ENCODE results near the gene SUPT4H1.
"Not testable (repeated sequence)": the region's sequence is repeated elsewhere in the genome, so short reads cannot be mapped to it uniquely, and the experiment has no call there.

The SUPT4H1 gene
- total RNA-seq = 0 to 0.69 (median 0.52) reads per million in 3 donors

- Histone ChIP-seq H3K36me3 (ENCODE audit: control insufficient read depth, insufficient read depth, low read length) (peaks cover 30% of the 10 kb centered on the region), H3K27me3 (replicated peaks; ENCODE audit: control insufficient read depth, insufficient read depth, low read length, poor library complexity, severe bottlenecking) (no peaks in the 10 kb centered on the region), H3K4me1 (ENCODE audit: control insufficient read depth, insufficient read depth, low read length, poor library complexity, severe bottlenecking) (peaks cover 19% of the 10 kb centered on the region), H3K9me3 (ENCODE audit: control insufficient read depth, low read length) (no peaks in the 10 kb centered on the region), H3K27ac (ENCODE audit: insufficient read depth, low read length, poor library complexity, severe bottlenecking) (peak within 1 kb of the TSS; percentile 91), H3K4me3 (ENCODE audit: insufficient read depth, low read depth, low read length, poor library complexity, severe bottlenecking) (peak within 1 kb of the TSS; percentile 85)
- peak; percentile 86 to 90 (median 89) for DNase-seq
Observed at GRCh38 chr17:58351831-58352595, at the start of gene SUPT4H1. Gene SUPT4H1 (minus strand): TSS chr17:58352201. CDS start chr17:58352135, 66 bp downstream.

- H3K4me1 ChIP-seq (ENCODE audit: control insufficient read depth, insufficient read depth, low read length, poor library complexity, severe bottlenecking) = no peaks in the 10 kb centered on the region
Observed at GRCh38 chr17:58401287-58401686, 49.3 kb upstream of the SUPT4H1 start.

GRCh38 chr17:58400826-58401225 is 48.8 kb upstream of the SUPT4H1 start:
- DNase-seq = no peak
- no peaks in the 10 kb centered on the region for H3K27me3 ChIP-seq (replicated peaks; ENCODE audit: control insufficient read depth, insufficient read depth, low read length, poor library complexity, severe bottlenecking)
- no peaks in the 10 kb centered on the region for H3K4me1 ChIP-seq (ENCODE audit: control insufficient read depth, insufficient read depth, low read length, poor library complexity, severe bottlenecking)
- H3K27ac ChIP-seq (ENCODE audit: insufficient read depth, low read length, poor library complexity, severe bottlenecking) = no peak overlapping the region
- no peaks in the 10 kb centered on the region for H3K36me3 ChIP-seq (ENCODE audit: control insufficient read depth, insufficient read depth, low read length)
- no peak overlapping the region for H3K4me3 ChIP-seq (ENCODE audit: insufficient read depth, low read depth, low read length, poor library complexity, severe bottlenecking)
- no peaks in the 10 kb centered on the region for H3K9me3 ChIP-seq (ENCODE audit: control insufficient read depth, low read length)

More at GRCh38 chr17:58401287-58401686, 49.3 kb upstream of the SUPT4H1 start:
- DNase-seq = no peak
- Histone ChIP-seq H3K27ac (ENCODE audit: insufficient read depth, low read length, poor library complexity, severe bottlenecking) (no peak overlapping the region), H3K27me3 (replicated peaks; ENCODE audit: control insufficient read depth, insufficient read depth, low read length, poor library complexity, severe bottlenecking) (no peaks in the 10 kb centered on the region), H3K9me3 (ENCODE audit: control insufficient read depth, low read length) (no peaks in the 10 kb centered on the region), H3K4me3 (ENCODE audit: insufficient read depth, low read depth, low read length, poor library complexity, severe bottlenecking) (no peak overlapping the region), H3K36me3 (ENCODE audit: control insufficient read depth, insufficient read depth, low read length) (no peaks in the 10 kb centered on the region)

GRCh38 chr17:58399974-58400373 is 48.0 kb upstream of the SUPT4H1 start:
- Histone ChIP-seq H3K27me3 (replicated peaks; ENCODE audit: control insufficient read depth, insufficient read depth, low read length, poor library complexity, severe bottlenecking) (no peaks in the 10 kb centered on the region), H3K27ac (ENCODE audit: insufficient read depth, low read length, poor library complexity, severe bottlenecking) (no peak overlapping the region), H3K4me3 (ENCODE audit: insufficient read depth, low read depth, low read length, poor library complexity, severe bottlenecking) (no peak overlapping the region), H3K36me3 (ENCODE audit: control insufficient read depth, insufficient read depth, low read length) (no peaks in the 10 kb centered on the region), H3K9me3 (ENCODE audit: control insufficient read depth, low read length) (no peaks in the 10 kb centered on the region), H3K4me1 (ENCODE audit: control insufficient read depth, insufficient read depth, low read length, poor library complexity, severe bottlenecking) (no peaks in the 10 kb centered on the region)
- no peak for DNase-seq

GRCh38 chr17:58398574-58399266 is 46.7 kb upstream of the SUPT4H1 start:
- Histone ChIP-seq H3K27ac (ENCODE audit: insufficient read depth, low read length, poor library complexity, severe bottlenecking) (no peak overlapping the region), H3K9me3 (ENCODE audit: control insufficient read depth, low read length) (no peaks in the 10 kb centered on the region), H3K27me3 (replicated peaks; ENCODE audit: control insufficient read depth, insufficient read depth, low read length, poor library complexity, severe bottlenecking) (no peaks in the 10 kb centered on the region), H3K4me1 (ENCODE audit: control insufficient read depth, insufficient read depth, low read length, poor library complexity, severe bottlenecking) (no peaks in the 10 kb centered on the region), H3K4me3 (ENCODE audit: insufficient read depth, low read depth, low read length, poor library complexity, severe bottlenecking) (no peak overlapping the region), H3K36me3 (ENCODE audit: control insufficient read depth, insufficient read depth, low read length) (no peaks in the 10 kb centered on the region)
- no peak for DNase-seq

GRCh38 chr17:58397421-58397820 is 45.4 kb upstream of the SUPT4H1 start:
- not testable (repeated sequence) for H3K4me1 ChIP-seq (ENCODE audit: control insufficient read depth, insufficient read depth, low read length, poor library complexity, severe bottlenecking); H3K9me3 ChIP-seq (ENCODE audit: control insufficient read depth, low read length); H3K27ac ChIP-seq (ENCODE audit: insufficient read depth, low read length, poor library complexity, severe bottlenecking); H3K36me3 ChIP-seq (ENCODE audit: control insufficient read depth, insufficient read depth, low read length); H3K4me3 ChIP-seq (ENCODE audit: insufficient read depth, low read depth, low read length, poor library complexity, severe bottlenecking); DNase-seq; H3K27me3 ChIP-seq (replicated peaks; ENCODE audit: control insufficient read depth, insufficient read depth, low read length, poor library complexity, severe bottlenecking)

GRCh38 chr17:58396173-58396572 is 44.2 kb upstream of the SUPT4H1 start:
- DNase-seq = no peak
- Histone ChIP-seq H3K4me1 (ENCODE audit: control insufficient read depth, insufficient read depth, low read length, poor library complexity, severe bottlenecking) (no peaks in the 10 kb centered on the region), H3K4me3 (ENCODE audit: insufficient read depth, low read depth, low read length, poor library complexity, severe bottlenecking) (no peak overlapping the region), H3K27me3 (replicated peaks; ENCODE audit: control insufficient read depth, insufficient read depth, low read length, poor library complexity, severe bottlenecking) (no peaks in the 10 kb centered on the region), H3K9me3 (ENCODE audit: control insufficient read depth, low read length) (no peaks in the 10 kb centered on the region), H3K36me3 (ENCODE audit: control insufficient read depth, insufficient read depth, low read length) (no peaks in the 10 kb centered on the region), H3K27ac (ENCODE audit: insufficient read depth, low read length, poor library complexity, severe bottlenecking) (no peak overlapping the region)

GRCh38 chr17:58394534-58395223 is 42.7 kb upstream of the SUPT4H1 start:
- Histone ChIP-seq H3K27ac (ENCODE audit: insufficient read depth, low read length, poor library complexity, severe bottlenecking) (no peak overlapping the region), H3K36me3 (ENCODE audit: control insufficient read depth, insufficient read depth, low read length) (no peaks in the 10 kb centered on the region), H3K9me3 (ENCODE audit: control insufficient read depth, low read length) (no peaks in the 10 kb centered on the region), H3K4me3 (ENCODE audit: insufficient read depth, low read depth, low read length, poor library complexity, severe bottlenecking) (no peak overlapping the region), H3K4me1 (ENCODE audit: control insufficient read depth, insufficient read depth, low read length, poor library complexity, severe bottlenecking) (no peaks in the 10 kb centered on the region), H3K27me3 (replicated peaks; ENCODE audit: control insufficient read depth, insufficient read depth, low read length, poor library complexity, severe bottlenecking) (no peaks in the 10 kb centered on the region)
- DNase-seq = no peak

GRCh38 chr17:58391302-58391984 is 39.4 kb upstream of the SUPT4H1 start:
- DNase-seq = no peak
- Histone ChIP-seq H3K27ac (ENCODE audit: insufficient read depth, low read length, poor library complexity, severe bottlenecking) (no peak overlapping the region), H3K9me3 (ENCODE audit: control insufficient read depth, low read length) (no peaks in the 10 kb centered on the region), H3K27me3 (replicated peaks; ENCODE audit: control insufficient read depth, insufficient read depth, low read length, poor library complexity, severe bottlenecking) (no peaks in the 10 kb centered on the region), H3K4me1 (ENCODE audit: control insufficient read depth, insufficient read depth, low read length, poor library complexity, severe bottlenecking) (no peaks in the 10 kb centered on the region), H3K4me3 (ENCODE audit: insufficient read depth, low read depth, low read length, poor library complexity, severe bottlenecking) (no peak overlapping the region), H3K36me3 (ENCODE audit: control insufficient read depth, insufficient read depth, low read length) (no peaks in the 10 kb centered on the region)
